GM21717 (cell line): ENCODE data around the gene TREM2.

Source experiments
- ATAC-seq: cut with Tn5 transposase; IDR thresholded peaks from one replicate; pipeline ENCODE4 v1.9.1; 2021; ENCODE audit warnings: mild to moderate bottlenecking, moderate library complexity; ENCODE audit not compliant: unreplicated experiment

TREM2 gene

DNA sequence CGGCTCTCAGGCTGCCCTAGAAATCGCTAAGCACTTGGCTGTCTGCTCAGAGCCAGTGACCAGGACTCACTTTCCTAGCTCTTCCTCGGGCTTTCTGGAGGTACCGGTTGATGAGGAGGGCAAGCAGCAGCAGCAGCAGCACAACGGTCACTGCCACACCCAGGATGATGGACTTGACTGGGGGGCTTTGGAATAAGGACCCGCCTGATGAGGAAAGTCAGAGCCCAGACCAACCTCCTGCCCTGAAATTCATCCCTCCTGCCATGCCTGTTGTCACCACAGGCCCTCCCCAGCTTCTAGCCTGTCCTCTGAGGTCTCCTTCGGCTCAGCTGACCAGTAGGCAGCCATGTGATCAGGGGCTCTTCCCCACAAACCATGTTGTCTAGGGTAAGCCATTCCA, 21.8 kb upstream of the TREM2 start:
- ATAC-seq, result no peak

DNA sequence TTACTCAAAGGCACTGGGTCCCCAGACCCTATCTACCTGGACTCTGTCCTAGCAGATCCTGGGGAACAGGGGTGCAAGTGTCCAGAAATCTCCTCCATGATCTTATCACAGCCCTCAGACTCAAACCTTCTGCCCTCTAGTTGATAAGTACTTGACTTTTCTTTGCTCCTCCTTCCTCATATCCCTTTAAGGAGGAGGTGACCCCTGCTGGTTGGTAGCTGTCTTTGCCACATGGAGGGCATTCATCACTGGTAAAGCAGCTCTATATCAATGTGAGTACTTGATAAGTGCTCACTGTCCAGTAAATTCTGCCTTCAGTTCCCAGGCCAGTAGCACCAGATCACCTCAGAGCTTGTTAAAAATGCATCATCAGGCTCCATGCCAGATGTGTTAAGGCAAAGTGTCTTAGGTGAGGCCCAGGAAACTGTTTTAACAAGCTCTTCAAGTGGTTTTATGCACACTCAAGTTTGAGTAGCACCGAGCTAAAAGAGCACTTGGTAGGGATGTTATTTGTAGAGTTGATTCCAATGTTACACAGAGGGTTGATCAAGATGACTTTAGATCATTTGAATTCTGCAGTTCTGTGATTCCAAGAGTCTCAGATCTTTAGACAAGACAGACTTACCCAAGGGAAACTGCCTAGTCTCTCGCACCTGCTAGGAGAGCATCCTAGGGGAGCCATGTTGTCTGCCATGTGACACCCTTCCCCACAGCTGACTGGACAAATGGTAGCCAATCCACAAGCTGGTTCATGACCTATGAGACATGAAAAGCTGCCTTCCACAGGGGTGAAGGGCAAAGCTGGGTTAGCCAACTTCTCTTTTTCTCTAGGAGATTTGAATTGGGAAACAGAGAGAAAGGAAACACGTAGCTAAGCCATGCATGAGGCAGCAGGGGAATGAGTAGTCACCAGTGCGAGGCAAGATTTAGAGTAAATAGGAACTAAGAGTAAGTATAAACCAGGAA, 19.4 kb upstream of the TREM2 start:
- ATAC-seq, result no peak

DNA sequence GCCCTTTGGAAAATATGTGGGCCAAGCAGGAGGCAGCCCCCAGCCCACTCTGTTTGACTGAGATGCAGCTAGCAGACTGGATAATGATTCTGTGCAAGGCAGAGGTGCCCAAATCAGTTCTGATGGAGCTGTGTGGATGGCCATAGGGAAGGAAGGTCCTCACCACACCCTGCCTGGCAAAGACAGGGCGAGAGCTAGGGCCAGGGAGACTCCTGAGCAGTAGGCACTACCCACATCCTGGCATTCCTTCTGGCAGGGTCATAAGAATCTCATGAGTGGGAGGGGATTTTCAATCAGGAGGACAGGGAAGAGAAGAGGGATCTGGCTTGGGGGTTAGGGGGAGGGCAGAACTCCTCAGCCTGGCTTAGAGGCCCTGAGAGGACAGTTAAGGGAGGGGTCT, 18.6 kb upstream of the TREM2 start:
- ATAC-seq, result no peak

DNA sequence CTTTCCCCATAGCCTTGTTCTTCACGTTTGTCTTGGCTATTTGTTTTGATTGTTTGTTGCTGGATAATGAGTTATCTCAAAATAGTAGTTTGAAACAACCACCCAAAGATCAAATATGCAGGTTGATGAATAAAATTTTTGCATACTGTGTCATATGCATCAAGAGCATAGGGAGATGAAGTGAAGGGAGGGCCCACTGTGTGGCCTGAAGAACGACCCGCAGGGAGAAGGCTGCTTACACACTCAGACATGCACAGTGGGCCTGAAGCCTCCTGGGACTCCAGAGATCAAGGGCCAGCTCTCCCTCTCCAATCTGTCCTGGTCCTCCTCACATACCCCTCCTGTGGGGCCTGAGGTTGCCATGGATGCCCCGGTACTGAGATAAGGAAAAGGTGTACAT, 16.2 kb upstream of the TREM2 start:
- ATAC-seq, result no peak

DNA sequence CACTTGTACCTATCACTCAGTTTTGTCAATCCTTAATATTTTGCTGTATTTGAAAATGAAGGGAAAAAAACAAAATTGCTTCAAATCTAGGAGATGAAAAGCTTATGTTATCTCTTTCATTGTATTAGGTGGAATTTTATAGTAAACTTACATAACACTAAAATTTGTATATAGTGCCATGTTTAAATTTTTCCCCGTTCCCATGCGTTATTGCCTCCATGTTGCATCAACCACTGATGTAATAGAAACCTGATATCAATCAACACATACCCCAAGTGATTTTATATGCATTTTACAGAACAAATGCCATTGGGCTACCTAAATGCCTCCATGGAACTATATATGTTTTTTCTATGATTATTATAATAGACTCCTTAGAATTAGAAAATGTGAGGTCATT, 14.8 kb upstream of the TREM2 start:
- ATAC-seq, result no peak

DNA sequence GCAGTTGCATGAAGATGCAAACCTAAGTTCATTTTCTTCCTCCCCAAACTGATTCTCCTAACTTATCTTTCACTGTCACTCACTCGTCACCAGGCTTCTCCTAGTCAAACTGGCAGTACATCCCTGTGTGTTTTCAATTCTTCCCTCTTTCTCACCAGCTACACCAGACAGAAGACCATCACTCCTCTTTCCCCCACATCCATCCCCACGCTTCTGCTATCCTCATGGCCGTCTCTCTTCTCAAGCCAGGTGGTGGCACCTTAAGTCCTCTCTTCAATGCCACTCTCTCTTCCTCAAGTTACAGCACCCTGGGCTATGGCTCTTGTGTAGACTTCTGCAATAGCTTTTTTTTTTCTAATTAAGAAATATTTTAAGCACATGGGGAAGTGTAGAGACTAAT, 14.4 kb upstream of the TREM2 start:
- no peak for ATAC-seq

DNA sequence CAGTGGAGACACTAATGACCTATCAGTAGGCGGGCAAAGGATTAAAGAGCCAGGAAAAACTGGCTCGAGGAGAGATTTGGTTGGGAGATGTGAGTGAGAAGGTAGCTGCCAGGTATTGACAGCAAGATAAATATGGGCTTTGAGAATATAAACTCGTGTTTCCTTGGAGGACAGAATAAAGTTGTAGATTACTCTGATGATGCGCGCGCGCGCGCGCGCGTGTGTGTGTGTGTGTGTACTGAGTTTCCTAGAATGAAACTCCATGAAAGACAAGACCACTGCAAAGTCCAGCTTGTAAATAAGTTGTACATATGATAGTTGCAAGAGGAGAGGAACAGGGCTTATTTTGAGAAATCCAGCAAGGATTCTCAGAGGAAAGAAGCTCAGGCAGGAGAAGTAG, 13.3 kb upstream of the TREM2 start:
- no peak for ATAC-seq

DNA sequence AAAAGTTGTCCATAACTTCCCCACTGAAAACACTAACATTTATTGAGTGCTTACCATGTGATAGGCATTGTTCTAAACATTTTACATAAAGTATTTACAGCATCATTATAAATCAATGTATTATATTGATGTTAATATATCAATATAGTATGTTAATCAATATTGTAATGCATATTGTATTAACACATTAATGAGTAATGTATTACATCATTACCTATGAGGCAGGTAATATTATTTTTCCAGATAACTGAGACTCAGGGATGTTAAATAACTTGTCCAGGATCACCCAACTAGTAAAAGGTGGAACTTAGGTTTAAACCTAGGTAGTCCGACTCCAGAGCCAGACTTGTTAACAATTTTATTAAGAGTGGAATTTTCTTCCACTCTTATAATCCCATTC, 12.2 kb upstream of the TREM2 start:
- ATAC-seq, result no peak

DNA sequence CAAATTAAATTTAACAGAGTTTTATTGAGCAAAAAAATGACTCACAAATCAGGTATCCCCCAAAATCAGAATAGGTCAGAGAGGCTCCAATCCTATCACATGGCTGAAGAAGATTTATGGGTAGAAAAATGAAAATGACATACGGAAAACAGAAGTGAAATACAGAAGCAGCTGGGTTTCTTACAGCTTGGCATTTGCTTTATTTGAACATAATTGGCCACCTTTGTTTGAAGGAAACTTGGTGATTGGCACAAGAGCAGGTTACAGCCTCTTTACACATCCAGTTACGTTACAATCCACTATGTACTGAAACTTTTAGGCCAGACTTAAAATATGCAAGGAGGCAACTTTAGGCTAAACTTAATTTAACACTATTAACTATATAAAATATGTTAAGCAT, 11.7 kb upstream of the TREM2 start:
- no peak for ATAC-seq

DNA sequence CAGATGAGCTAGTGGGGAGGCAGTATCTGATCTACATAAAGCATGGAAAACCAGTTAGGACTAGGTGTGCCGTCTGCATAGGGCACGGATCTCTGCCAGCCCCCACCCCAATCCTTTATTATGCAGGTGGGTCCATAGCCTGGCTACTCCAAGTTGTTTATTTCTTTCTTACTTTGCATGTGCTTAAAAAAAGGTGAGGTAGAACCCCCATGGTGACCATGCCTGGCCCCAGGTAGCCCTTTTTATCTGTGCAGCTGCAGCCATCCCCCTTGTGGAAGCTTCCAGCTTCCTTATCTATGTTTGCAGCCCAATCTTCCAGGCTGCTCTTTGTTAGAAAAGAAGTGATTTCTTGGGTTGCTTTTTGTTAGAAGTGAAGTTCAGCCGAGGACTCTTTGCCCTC, 9.0 kb upstream of the TREM2 start:
- no peak for ATAC-seq

DNA sequence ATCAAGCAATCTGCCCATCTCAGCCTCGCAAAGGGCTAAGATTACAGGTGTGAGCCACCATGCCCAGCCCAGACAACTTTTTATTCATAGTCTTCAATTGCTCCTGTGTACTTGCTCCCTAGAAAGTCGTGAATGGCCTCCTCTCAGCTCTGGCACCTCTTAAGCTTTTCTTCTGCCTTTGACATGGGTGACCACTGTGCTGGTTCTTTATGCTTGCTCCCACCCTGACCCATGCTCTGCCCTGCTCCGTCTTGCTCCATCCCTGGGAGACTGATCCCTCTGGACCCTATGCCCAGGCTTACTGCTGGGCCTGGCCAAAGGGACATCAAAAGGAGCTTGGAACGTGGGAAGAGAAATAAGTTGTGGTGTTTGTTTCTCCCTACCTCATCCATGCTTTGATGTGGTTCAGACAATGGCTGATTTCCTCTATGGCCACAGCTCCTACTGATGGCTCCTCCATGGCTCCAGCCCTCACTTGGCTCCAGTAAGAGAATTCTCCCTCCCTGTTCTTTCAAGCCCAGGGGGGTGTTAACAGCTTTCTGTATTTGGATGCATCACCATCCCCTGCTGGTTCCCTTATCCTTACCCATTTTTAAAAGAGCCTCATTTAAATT, 7.7 kb upstream of the TREM2 start:
- no peak for ATAC-seq

DNA sequence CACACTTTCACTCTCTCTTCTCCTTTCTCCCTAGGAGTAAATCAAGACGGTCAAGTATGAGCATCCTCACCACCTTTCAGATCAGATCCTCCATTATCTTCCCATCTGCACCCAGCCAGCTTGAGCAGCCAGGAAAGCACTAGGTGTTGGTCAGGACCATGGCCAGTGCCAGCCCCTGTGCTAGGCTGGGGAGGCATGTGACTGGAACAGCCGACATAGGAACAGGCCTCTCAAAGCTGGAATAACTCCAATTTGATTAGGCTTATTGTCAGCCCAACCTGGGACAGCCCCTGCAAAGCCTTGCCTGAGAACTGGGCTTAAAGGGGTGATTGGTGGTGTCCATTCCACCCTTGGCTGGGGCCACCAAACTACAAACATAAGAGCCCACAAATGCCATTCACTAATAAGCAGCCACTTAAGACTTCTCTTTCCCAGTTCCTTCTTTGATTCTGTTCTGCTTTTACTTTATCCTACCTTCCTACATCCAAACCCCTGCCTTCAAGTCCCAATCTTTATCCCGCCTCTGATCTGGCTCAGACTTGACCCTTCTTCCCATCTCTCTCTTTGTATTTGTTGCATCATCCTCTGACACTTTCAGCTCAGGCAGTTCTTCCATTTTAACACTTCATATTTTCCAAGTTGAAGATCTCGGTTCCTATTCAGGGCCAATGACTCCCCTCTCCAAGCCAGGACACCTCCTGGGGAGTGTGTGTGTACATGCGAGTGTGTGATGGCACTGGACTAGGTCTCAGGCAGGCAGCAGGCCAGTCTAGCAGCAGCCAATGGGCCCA, 4.5 kb upstream of the TREM2 start:
- ATAC-seq, result no peak

DNA sequence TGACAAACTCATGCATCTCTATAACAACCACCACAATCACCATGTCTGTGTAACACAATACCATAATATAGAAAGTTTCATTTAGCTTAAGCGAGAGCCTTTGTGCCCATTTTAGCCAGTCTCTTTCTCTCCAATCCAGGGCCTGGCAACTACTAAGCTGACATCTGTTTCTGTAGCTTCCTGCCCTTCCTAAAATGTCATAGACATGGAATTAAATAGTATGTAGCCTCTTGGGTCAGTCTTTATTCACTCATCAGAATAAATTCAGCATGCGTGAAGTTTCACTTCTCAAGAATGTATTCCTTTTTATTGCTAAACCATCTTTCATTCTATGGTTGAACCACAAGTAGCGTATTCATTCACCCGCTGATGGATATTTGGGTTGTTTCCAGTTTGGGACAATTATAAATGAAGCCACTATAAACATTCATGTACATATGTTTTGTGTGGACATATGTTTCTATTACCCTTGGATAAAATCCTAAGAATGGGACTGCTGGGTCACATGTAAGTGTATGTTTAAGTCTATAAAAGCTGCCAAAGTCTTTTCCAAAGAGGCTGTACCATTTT, 1.7 kb upstream of the TREM2 start:
- ATAC-seq, result no peak

DNA sequence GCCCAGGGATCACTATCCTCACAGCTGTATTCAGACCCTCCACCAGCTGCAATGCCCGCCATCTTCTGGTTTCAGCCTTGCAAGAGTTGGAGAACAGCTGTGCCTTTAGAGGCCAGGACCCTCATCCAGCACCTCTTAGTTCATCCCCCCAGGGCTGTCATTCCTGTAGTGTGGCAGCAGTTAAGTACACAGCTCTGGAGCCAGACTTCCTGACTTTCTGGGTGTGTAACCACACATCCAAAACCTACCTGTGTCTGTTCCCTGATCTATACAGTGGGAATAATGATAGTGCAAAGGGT, 452 bp upstream of the TREM2 start:
- no peak for ATAC-seq

DNA sequence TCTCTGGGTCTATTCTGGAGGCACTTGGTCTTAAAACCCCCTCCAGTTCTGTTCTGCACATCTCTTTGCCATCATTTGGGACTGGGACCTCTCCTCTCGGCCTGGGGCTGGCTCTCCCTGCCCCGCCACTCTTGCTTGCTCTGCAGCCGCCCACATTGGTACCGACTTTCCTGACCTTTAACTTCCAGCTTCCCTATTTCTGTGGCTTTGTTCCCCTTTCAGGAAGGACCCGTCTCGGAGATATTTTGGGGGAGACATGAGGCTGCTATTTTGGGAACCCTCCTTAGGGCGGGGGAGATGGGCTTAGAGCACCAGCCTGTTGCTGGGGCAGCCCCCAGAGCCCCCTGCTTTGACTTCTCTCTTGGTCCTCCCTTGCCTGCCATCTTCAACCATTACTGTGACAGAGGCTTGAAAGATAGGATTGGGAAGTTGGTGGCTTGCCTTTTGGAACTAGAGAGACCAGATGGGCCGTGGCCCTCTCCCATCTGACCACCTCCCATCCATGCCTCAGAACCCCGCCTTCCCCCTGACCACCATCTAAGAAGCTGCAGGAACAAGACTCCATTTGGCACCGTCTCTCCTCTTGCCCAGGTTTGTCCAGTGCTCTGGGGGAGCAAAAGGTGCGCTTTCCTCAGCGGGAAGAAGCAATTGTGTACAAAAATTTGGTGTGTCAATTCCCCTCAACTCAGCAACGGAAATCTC, 914 bp downstream of the TREM2 start:
- no peak for ATAC-seq

DNA sequence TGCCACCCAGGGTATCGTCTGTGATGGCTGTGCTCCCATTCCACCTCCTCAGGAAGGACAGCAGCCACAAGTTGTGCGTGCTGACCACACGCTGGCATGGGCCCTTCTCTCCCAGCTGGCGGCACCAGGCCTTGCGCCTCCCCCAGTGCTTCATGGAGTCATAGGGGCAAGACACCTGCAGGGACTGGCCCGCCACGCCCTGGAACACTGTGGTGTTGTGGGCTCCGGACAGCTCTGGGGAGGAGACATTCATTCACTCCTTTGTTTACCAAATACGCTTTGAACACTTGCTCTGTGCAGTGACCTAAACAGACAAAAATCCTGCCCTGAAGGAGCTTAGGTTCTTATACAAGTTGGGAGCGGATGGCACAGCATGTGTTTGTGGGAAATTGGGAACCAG, 1.5 kb downstream of the TREM2 start:
- no peak for ATAC-seq

DNA sequence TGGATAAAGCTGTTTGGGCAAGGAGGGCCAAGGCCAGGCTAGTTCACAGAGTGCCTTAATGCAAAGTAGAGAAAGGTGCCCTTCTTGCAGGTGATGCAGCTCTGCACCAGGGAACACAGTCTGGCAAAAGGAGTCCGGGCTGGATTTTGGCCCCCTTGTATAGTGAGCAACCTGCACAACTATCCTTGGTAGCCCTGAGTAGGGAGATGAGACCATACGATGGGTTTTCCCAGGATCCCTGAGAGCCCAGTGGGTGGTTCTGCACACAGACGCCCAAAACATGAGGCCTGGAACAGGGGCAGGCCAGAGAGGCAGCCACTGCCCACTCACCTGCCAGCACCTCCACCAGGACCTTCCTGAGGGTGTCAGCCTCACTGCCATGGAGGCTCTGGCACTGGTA, 2.0 kb downstream of the TREM2 start:
- no peak for ATAC-seq

DNA sequence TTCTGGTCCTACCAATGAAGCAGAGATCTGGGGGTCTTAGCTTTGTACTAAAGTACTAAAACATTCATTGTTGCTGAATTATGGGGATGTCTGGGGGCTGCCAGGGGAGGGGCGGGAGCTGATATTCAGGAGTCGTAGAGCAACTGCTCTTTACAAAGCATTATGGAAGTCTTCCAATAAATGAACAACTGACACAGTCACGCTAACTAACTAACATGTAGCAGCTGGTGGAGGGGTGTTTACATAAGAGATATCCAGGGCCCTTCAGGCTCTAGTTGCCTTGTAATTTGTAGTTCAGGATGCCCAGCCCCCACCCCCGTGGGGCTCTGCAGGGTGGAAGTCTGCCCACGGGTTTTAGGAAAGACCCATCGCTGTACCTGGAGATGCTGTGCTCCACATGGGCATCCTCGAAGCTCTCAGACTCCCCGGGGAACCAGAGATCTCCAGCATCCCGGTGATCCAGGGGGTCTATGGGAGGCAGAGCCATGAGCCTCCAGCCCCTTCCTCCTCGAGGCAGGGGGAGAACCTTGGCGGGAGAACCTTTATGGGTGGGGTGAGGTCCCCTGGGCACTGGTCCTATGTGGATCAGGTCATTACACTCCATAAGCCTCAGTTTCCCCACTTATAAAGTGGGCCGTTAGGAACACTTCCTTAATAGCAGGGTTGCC, 3.4 kb downstream of the TREM2 start:
- no peak for ATAC-seq

DNA sequence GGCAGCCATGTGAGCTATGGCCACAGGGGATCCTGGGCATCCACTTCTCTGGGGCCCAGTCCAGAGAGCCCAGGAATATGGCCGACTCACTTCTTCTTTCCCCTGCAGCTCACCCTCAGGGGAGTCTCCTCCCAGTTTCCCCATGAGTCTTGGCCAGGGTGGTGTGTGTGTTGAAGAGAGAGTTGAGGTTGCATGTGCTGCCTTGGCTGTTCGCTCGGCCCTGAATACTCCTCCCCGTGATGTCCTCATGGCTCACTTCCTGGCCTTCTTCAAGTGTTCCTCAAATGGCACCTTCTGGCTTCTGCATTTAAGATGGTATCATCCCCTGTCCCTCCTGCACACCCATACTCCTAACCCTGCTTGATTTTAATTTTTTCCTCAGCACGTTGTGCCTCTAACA, 5.6 kb downstream of the TREM2 start:
- ATAC-seq, result no peak

DNA sequence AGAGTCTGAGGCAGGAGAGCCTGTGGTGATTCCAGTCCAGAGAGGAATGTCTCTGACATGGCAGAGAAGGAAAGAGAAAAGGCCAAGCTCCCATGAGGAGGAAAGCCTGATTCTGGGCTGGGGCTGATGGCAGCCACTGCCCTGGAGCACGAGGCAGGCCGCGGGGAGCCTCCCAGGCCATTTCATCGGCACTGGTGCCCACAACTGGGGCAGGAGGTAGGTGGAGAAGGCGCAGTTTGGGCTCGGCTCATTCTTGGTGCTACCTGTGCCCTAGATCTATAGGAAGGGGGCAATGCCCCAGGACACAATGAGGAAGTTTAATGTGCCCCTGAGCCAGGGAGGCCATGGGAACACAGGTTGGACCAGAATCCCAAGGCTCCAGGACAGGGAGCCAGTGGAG, 6.1 kb downstream of the TREM2 start:
- no peak for ATAC-seq

DNA sequence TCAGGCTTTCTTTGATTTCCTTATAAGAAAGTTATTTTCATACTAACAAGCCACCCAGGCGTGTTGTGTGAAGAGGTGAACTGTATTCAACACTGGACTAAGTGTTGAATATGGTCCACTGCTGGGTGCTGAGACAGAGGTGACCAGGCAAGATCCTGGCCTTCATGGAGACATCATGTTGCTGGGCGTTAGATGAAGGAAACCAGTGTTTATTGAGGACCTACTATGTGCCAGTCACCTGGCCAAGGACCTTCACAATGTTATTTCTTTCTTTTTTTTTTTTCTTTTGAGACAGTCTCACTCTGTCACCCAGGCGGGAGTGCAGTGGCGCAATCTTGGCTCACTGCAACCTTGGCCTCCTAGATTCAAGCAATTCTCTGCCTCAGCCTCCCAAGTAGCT, 6.9 kb downstream of the TREM2 start:
- no peak for ATAC-seq
